ENCODE measurements around the gene AIP. TPM values are rescaled to one million over a fixed set of nuclear protein-coding genes. Genes with fewer than 3 reads are reported as not detected.

AIP gene
- total RNA-seq, 1 experiment from 2014 or later: 99.9 TPM

- no peak for DNase-seq (ENCODE audit: low spot score)
These were observed 10.9 kb downstream of the AIP start for GRCh38 chr11:67493548-67494370.

- no peak for DNase-seq (ENCODE audit: low spot score)
These were observed 11.8 kb downstream of the AIP start for GRCh38 chr11:67494371-67495233.

GRCh38 chr11:67495234-67496005, 12.6 kb downstream of the AIP start:
- no peak for DNase-seq (ENCODE audit: low spot score)

GRCh38 chr11:67496113-67496512, 13.3 kb downstream of the AIP start:
- DNase-seq (ENCODE audit: low spot score): no peak

GRCh38 chr11:67497656-67498291, 14.9 kb downstream of the AIP start:
- no peak for DNase-seq (ENCODE audit: low spot score)

- no peak for DNase-seq (ENCODE audit: low spot score)
These were observed 15.7 kb downstream of the AIP start for GRCh38 chr11:67498544-67498972.

- no peak for DNase-seq (ENCODE audit: low spot score)
These were observed 17.1 kb downstream of the AIP start for GRCh38 chr11:67499808-67500483.

GRCh38 chr11:67500484-67500821, 17.6 kb downstream of the AIP start:
- DNase-seq (ENCODE audit: low spot score): no peak

GRCh38 chr11:67500831-67501715, 18.2 kb downstream of the AIP start:
- no peak for DNase-seq (ENCODE audit: low spot score)

GRCh38 chr11:67501854-67502253, 19.0 kb downstream of the AIP start:
- DNase-seq (ENCODE audit: low spot score): no peak

GRCh38 chr11:67502328-67502979, 19.6 kb downstream of the AIP start:
- DNase-seq (ENCODE audit: low spot score): no peak

GRCh38 chr11:67503119-67504004, 20.5 kb downstream of the AIP start:
- DNase-seq (ENCODE audit: low spot score): no peak

- DNase-seq (ENCODE audit: low spot score): peak; percentile 19
These were observed 21.5 kb downstream of the AIP start for GRCh38 chr11:67504005-67504949.

GRCh38 chr11:67504950-67505581, 22.2 kb downstream of the AIP start, which contains the start of gene PITPNM1:
TSS of gene PITPNM1 (minus strand) at chr11:67505363. CDS start at chr11:67504180, 1,183 bp downstream.
- peak; percentile 27 for DNase-seq (ENCODE audit: low spot score)

- peak; percentile 96 for DNase-seq (ENCODE audit: low spot score)
These were observed 23.0 kb downstream of the AIP start for GRCh38 chr11:67505605-67506396.
